Measurements from ENCODE around the gene POLR3K.

Gene POLR3K

GRCh38 chr16:85865-86264, 32.5 kb upstream of the POLR3K start:
- H3K4me3 ChIP-seq (replicated peaks; ENCODE audit: low read depth, low read length), result no peak overlapping the region
- TF ChIP-seq CTCF (IDR thresholded peaks at IDR 0.05; ENCODE audit: low read depth, low read length, missing control alignments), result no peak

GRCh38 chr16:85407-85782, 32.0 kb upstream of the POLR3K start:
- no peak for DNase-seq (ENCODE audit: extremely low read depth, low read depth)
- no peak for TF ChIP-seq CTCF (IDR thresholded peaks at IDR 0.05; ENCODE audit: low read depth, low read length, missing control alignments)
- no peak overlapping the region for H3K4me3 ChIP-seq (replicated peaks; ENCODE audit: low read depth, low read length)

More at GRCh38 chr16:85865-86264, 32.5 kb upstream of the POLR3K start:
- no peak for DNase-seq (ENCODE audit: extremely low read depth, low read depth)

DNA sequence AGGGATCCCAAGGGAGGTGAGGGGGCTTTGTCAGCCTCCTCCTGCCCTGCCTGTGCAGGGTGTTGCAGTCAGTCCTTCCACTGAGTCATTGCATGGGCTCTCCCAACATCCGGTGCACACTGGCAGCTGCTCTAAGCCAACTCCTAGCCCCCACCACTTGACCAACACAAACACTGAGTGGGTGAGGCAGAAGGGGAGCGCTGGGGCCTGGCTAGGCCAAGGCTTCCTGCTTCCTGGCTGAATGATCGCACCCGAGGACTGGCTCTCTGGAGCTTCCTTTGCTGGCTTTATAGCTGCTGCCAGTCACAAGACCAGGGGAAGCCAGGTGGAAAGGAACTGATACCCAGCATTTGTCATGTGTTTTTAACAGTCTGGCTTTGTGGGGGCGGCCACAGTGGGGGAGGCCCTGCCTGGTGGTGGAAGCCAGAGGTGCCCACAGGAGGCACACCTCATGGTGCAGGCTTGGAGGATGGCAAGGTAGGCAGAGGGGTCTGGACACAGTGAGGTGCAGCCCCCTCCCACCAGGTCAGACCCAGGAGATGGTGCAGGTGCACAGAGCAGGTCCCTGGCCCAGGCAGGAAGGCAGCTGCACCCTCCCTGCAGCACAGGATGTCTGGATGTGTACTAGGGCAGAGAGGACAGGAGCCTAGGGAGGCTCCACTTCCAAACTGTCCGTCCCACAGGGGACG, 31.5 kb upstream of the POLR3K start:
- no peak for DNase-seq (ENCODE audit: extremely low read depth, low read depth)
- TF ChIP-seq CTCF (IDR thresholded peaks at IDR 0.05; ENCODE audit: low read depth, low read length, missing control alignments), result no peak
- 0 out of 2 replicates have a peak overlapping the region, but pooled peaks have one; percentile 3 for H3K4me3 ChIP-seq (replicated peaks; ENCODE audit: low read depth, low read length)

- no peak for DNase-seq (ENCODE audit: extremely low read depth, low read depth)
- H3K4me3 ChIP-seq (replicated peaks; ENCODE audit: low read depth, low read length), result no peak overlapping the region
- no peak for TF ChIP-seq CTCF (IDR thresholded peaks at IDR 0.05; ENCODE audit: low read depth, low read length, missing control alignments)
Measured at GRCh38 chr16:83781-84615, 30.6 kb upstream of the POLR3K start.

GRCh38 chr16:83060-83603, 29.7 kb upstream of the POLR3K start:
- H3K4me3 ChIP-seq (replicated peaks; ENCODE audit: low read depth, low read length), result no peak overlapping the region
- TF ChIP-seq CTCF (IDR thresholded peaks at IDR 0.05; ENCODE audit: low read depth, low read length, missing control alignments), result no peak

DNA sequence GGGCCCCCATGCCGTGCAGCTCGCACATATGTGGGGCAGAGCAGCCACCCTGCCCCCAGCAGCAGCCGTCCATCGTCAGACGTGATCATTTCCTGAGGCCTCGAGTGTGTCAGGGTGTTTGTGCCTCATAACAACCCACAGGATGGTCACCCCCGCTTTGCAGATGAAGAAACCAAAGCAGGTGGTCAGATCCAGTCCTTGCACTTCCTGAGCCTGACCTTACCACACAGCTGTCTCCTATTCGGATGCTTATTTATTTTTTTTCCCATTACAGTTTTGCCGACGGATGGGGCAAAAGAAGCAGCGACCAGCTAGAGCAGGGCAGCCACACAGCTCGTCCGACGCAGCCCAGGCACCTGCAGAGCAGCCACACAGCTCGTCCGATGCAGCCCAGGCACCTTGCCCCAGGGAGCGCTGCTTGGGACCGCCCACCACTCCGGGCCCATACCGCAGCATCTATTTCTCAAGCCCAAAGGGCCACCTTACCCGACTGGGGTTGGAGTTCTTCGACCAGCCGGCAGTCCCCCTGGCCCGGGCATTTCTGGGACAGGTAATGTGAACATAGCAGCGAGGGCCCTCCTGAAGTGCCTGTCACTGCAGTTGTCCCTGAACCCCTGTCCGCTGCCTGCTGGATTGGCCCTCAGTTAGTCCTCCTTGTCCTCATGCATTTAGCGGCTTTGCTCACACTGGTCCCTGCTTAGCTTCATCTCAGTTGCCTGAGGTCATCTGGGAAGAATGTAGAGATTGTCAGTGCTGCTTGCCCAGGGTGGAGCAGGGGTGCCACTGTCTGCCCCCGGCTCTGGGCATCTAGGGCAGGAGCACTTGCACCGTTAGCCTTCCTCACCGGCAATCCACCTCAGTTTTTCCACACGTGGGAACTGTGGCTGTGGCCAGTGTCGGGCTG, 26.0 kb upstream of the POLR3K start:
- DNase-seq (ENCODE audit: extremely low read depth, low read depth), result no peak
- peak overlapping the region; percentile 79 for H3K4me3 ChIP-seq (replicated peaks; ENCODE audit: low read depth, low read length)
- TF ChIP-seq CTCF (IDR thresholded peaks at IDR 0.05; ENCODE audit: low read depth, low read length, missing control alignments), result no peak

More at GRCh38 chr16:83060-83603, 29.7 kb upstream of the POLR3K start:
- DNase-seq (ENCODE audit: extremely low read depth, low read depth), result no peak

Data from HFF-Myc (cell line).